ENCODE data around the gene VPS4A.

DNA sequence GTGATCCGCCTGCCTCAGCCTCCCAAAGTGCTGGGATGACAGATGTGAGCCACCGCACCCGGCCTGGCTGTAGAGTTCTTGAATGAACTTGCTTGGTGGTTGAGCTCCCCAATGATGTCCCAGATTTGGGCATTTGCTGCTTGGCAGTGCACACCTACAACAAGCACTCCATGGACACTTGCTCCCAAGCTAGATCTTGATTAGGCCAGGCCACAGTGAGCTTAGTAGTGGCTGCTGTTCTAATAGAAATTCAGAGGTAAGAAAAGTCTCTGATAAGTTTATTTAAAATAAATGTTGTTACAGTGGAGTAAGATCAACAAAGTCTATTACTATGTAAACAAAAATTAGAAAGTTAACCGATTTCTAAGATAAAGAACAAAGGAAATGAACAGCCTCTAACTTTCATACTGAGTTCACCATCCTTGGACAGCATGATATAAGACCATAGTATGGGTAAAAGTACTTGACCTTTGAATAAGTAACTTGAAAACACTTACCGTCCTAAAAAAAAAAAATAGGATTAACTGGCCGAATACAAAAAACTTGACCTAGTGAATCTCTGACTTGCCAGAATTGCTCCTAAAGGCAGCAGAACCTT lies 39.5 kb downstream of the VPS4A start:
- TF ChIP-seq, protein P1, sequence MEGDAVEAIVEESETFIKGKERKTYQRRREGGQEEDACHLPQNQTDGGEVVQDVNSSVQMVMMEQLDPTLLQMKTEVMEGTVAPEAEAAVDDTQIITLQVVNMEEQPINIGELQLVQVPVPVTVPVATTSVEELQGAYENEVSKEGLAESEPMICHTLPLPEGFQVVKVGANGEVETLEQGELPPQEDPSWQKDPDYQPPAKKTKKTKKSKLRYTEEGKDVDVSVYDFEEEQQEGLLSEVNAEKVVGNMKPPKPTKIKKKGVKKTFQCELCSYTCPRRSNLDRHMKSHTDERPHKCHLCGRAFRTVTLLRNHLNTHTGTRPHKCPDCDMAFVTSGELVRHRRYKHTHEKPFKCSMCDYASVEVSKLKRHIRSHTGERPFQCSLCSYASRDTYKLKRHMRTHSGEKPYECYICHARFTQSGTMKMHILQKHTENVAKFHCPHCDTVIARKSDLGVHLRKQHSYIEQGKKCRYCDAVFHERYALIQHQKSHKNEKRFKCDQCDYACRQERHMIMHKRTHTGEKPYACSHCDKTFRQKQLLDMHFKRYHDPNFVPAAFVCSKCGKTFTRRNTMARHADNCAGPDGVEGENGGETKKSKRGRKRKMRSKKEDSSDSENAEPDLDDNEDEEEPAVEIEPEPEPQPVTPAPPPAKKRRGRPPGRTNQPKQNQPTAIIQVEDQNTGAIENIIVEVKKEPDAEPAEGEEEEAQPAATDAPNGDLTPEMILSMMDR (IDR thresholded peaks at IDR 0.05): no peak
- no peak for TF ChIP-seq POLR2A (IDR thresholded peaks at IDR 0.05)

All from body of pancreas (tissue), 4 donors.